Right atrium auricular region (tissue), 2 donors: ENCODE measurements around the gene RNASEH2B. TPM values are rescaled to one million over a fixed set of nuclear protein-coding genes. Genes with fewer than 3 reads are reported as not detected.

Experiments used
- DNase-seq: peaks from one replicate; pipeline ENCODE4 v3.0.0-alpha.2; 2019; ENCODE audit warnings: low spot score
- H3K27ac ChIP-seq, 2 donors: fragments of 200-600 bp; sonication (generic); 1 replicate in 1 of 2; 2 replicates in 1 of 2; pipeline ENCODE4 v1.5.1; 2016 to 2019
- H3K27me3 ChIP-seq, 2 donors: fragments of 200-600 bp; sonication (generic); one replicate each; pipeline versions ENCODE4 v1.5.1 to v1.6.0; 2017 to 2019
- H3K36me3 ChIP-seq: fragments of 200-600 bp; sonication (generic); one replicate; pipeline ENCODE4 v1.5.1; 2016
- H3K4me1 ChIP-seq, 2 donors: fragments of 200-600 bp; sonication (generic); one replicate each; pipeline versions ENCODE4 v1.5.1 to v1.6.0; 2017 to 2019
- H3K4me3 ChIP-seq, 2 donors: fragments of 200-600 bp; sonication (generic); 1 replicate in 1 of 2; 2 replicates in 1 of 2; pipeline ENCODE4 v1.5.1; 2017 to 2019; ENCODE audit warnings: mild to moderate bottlenecking in 1 of 2, moderate library complexity in 1 of 2
- H3K9me3 ChIP-seq, 2 donors: fragments of 200-600 bp; sonication (generic); one replicate each; pipeline ENCODE4 v1.5.1; 2019
- CTCF ChIP-seq, 2 donors: fragments of 200-600 bp; sonication (generic); IDR thresholded peaks; one replicate each; pipeline ENCODE4 v1.5.1; 2019; ENCODE audit warnings: antibody characterized with exemption in 2 of 2
- total RNA-seq, 2 donors: library from RNA; depleted of rRNA; stranded (reverse); fragments of >200 nt; gene quantifications; one replicate each; pipeline ENCODE4 v1.1.0, GENCODE V29; 2016

RNASEH2B gene
- total RNA-seq, 2 donors from 2014 or later = 22.9 to 36.9 TPM

- no peak overlapping the region for H3K27ac ChIP-seq
- no peaks in the 10 kb centered on the region for H3K36me3 ChIP-seq
Observed at GRCh38 chr13:50912851-50913250, 3.3 kb downstream of the RNASEH2B start.

GRCh38 chr13:50914176-50914700 lies 4.6 kb downstream of the RNASEH2B start:
- Histone ChIP-seq H3K27ac (peak overlapping the region; percentile 18 to 49), H3K4me1 (peaks cover 0 to 54% of the 10 kb centered on the region in 2 donors), H3K27me3 (no peaks in the 10 kb centered on the region), H3K36me3 (no peaks in the 10 kb centered on the region), H3K9me3 (no peaks in the 10 kb centered on the region), H3K4me3 (no peak overlapping the region)
- no peak for DNase-seq
- TF ChIP-seq CTCF (IDR thresholded peaks at IDR 0.05) = no peak

More at GRCh38 chr13:50912851-50913250, 3.3 kb downstream of the RNASEH2B start:
- Histone ChIP-seq H3K9me3 (no peaks in the 10 kb centered on the region), H3K27me3 (no peaks in the 10 kb centered on the region), H3K4me1 (peaks cover 0 to 46% of the 10 kb centered on the region in 2 donors), H3K4me3 (no peak overlapping the region)
- no peak for TF ChIP-seq CTCF (IDR thresholded peaks at IDR 0.05)
- DNase-seq = no peak

GRCh38 chr13:50914848-50915247 lies 5.3 kb downstream of the RNASEH2B start:
- no peak for DNase-seq
- H3K27ac ChIP-seq = peak overlapping the region; percentile 18 to 49
- no peaks in the 10 kb centered on the region for H3K9me3 ChIP-seq
- H3K36me3 ChIP-seq = no peaks in the 10 kb centered on the region
- no peak overlapping the region for H3K4me3 ChIP-seq
- no peaks in the 10 kb centered on the region for H3K27me3 ChIP-seq
- H3K4me1 ChIP-seq = peaks cover 0 to 54% of the 10 kb centered on the region in 2 donors
- TF ChIP-seq CTCF (IDR thresholded peaks at IDR 0.05) = no peak

- Histone ChIP-seq H3K27ac (peak overlapping the region in 1 of 2 donors; percentile 18), H3K4me1 (peaks cover 0 to 51% of the 10 kb centered on the region in 2 donors), H3K27me3 (no peaks in the 10 kb centered on the region), H3K9me3 (no peaks in the 10 kb centered on the region), H3K36me3 (no peaks in the 10 kb centered on the region), H3K4me3 (no peak overlapping the region)
- DNase-seq = no peak
- no peak for TF ChIP-seq CTCF (IDR thresholded peaks at IDR 0.05)
Observed at GRCh38 chr13:50915565-50915964, 6.0 kb downstream of the RNASEH2B start.

- peak overlapping the region; percentile 43 to 49 for H3K27ac ChIP-seq
- no peak for TF ChIP-seq CTCF (IDR thresholded peaks at IDR 0.05)
- H3K27me3 ChIP-seq = no peaks in the 10 kb centered on the region
- no peak for DNase-seq
- no peak overlapping the region for H3K4me3 ChIP-seq
- no peaks in the 10 kb centered on the region for H3K36me3 ChIP-seq
- H3K4me1 ChIP-seq = peaks cover 0 to 39% of the 10 kb centered on the region in 2 donors
- peaks cover 0 to 2% of the 10 kb centered on the region in 2 donors for H3K9me3 ChIP-seq
Observed at GRCh38 chr13:50916701-50917184, 7.2 kb downstream of the RNASEH2B start.

- Histone ChIP-seq H3K9me3 (peaks cover 0 to 10% of the 10 kb centered on the region in 2 donors), H3K4me1 (peaks cover 0 to 37% of the 10 kb centered on the region in 2 donors), H3K4me3 (no peak overlapping the region), H3K27ac (peak overlapping the region; percentile 43 to 49), H3K36me3 (no peaks in the 10 kb centered on the region), H3K27me3 (no peaks in the 10 kb centered on the region)
- TF ChIP-seq CTCF (IDR thresholded peaks at IDR 0.05) = no peak
- no peak for DNase-seq
Observed at GRCh38 chr13:50917572-50917971, 8.0 kb downstream of the RNASEH2B start.
